Measurements from ENCODE around the gene LTB4R.

Gene LTB4R

DNA sequence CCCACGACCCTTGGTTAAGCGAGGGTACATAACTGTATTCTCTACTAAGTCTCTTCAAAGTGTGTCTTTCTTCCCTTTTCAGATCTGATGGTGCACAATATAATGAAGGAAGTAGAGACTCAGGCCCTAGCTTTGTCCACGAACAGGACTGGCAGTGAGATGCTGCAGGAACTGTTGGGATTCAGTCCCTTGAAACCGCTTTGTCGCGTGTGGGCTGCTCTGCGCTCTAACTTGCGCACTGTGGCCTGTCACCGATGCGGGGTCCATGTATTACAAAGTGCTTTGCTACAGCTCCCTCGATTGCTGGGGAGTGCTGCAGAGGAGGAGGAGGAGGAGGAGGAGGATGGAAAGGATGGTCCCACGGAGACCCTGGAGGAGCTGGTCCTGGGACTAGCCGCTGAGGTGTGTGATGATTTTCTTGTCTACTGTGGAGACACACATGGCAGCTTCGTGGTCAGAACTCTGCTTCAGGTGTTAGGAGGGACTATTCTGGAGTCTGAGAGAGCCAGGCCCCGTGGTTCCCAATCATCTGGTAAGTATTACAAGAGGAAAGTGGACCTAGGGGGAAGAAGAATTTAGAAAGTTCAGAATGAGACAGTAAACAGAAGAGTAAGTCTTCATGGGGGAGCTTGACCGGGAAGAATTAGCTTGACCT lies 10.8 kb upstream of the LTB4R start:
- TF ChIP-seq SNAI2 (CRISPR knock-in tag; IDR thresholded peaks at IDR 0.05) (no peak), TOX (CRISPR knock-in tag; IDR thresholded peaks at IDR 0.05; ENCODE audit: borderline replicate concordance) (no peak), ZC3H10 (CRISPR knock-in tag; IDR thresholded peaks at IDR 0.05) (no peak), ZFP30 (CRISPR knock-in tag; IDR thresholded peaks at IDR 0.05) (no peak), GLIS3 (CRISPR knock-in tag; IDR thresholded peaks at IDR 0.05) (no peak), ESRRG (CRISPR knock-in tag; IDR thresholded peaks at IDR 0.05) (no peak), CSDC2 (CRISPR knock-in tag; IDR thresholded peaks at IDR 0.05) (no peak)
- TF ChIP-seq, protein P1, sequence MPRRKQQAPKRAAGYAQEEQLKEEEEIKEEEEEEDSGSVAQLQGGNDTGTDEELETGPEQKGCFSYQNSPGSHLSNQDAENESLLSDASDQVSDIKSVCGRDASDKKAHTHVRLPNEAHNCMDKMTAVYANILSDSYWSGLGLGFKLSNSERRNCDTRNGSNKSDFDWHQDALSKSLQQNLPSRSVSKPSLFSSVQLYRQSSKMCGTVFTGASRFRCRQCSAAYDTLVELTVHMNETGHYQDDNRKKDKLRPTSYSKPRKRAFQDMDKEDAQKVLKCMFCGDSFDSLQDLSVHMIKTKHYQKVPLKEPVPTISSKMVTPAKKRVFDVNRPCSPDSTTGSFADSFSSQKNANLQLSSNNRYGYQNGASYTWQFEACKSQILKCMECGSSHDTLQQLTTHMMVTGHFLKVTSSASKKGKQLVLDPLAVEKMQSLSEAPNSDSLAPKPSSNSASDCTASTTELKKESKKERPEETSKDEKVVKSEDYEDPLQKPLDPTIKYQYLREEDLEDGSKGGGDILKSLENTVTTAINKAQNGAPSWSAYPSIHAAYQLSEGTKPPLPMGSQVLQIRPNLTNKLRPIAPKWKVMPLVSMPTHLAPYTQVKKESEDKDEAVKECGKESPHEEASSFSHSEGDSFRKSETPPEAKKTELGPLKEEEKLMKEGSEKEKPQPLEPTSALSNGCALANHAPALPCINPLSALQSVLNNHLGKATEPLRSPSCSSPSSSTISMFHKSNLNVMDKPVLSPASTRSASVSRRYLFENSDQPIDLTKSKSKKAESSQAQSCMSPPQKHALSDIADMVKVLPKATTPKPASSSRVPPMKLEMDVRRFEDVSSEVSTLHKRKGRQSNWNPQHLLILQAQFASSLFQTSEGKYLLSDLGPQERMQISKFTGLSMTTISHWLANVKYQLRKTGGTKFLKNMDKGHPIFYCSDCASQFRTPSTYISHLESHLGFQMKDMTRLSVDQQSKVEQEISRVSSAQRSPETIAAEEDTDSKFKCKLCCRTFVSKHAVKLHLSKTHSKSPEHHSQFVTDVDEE (CRISPR knock-in tag; IDR thresholded peaks at IDR 0.05), result no peak
- no peak for ATAC-seq

DNA sequence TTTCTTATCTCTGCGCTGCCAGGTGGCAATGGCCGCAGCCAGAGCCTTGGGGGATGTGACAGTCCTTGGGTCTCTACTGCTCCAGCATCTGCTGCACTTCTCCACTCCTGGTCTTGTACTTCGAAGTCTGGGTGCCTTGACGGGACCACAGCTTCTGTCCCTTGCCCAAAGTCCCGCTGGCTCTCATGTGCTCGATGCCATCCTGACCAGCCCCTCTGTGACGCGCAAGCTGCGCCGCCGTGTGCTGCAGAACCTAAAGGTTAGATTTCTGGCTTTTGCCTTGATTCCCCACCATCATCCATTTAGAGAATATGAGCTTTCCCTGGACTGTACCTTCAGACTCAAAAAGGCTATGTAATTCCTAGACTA lies 7.3 kb upstream of the LTB4R start:
- ATAC-seq, result no peak
- no peak for TF ChIP-seq ZC3H10 (CRISPR knock-in tag; IDR thresholded peaks at IDR 0.05)
- no peak for TF ChIP-seq ZNF565 (CRISPR knock-in tag; conservative IDR thresholded peaks at IDR 0.05; ENCODE audit: low read depth)
- TF ChIP-seq BACH2 (CRISPR knock-in tag; IDR thresholded peaks at IDR 0.05; ENCODE audit: borderline replicate concordance), result no peak
- no peak for TF ChIP-seq ARNTL (CRISPR knock-in tag; IDR thresholded peaks at IDR 0.05; ENCODE audit: borderline replicate concordance, low read depth)

DNA sequence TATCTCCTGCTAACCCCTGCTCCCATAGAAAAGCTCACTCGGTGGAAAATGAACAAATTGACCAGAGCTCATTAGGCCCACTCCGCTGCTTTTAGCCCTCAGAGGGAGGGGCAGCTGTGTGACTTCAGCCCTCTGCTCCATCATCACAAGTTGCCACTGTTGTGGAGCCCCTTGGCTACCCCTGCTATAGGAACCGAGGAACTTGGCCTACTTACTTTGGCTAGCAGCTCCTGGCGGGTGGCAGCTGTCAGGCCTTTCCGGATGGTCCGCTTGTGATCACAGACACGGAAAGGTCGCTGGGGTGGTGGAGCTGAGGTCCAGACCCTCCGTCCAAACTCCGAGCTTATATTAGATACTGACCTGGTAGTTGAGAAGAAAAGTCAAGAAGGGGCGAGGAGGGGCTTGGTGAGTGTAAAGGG lies 4.1 kb upstream of the LTB4R start:
- TF ChIP-seq ARNTL (CRISPR knock-in tag; IDR thresholded peaks at IDR 0.05; ENCODE audit: borderline replicate concordance, low read depth), result no peak
- TF ChIP-seq TCF4 (CRISPR knock-in tag; IDR thresholded peaks at IDR 0.05; ENCODE audit: borderline replicate concordance), result no peak
- TF ChIP-seq ZC3H10 (CRISPR knock-in tag; IDR thresholded peaks at IDR 0.05), result no peak
- TF ChIP-seq, protein P2, sequence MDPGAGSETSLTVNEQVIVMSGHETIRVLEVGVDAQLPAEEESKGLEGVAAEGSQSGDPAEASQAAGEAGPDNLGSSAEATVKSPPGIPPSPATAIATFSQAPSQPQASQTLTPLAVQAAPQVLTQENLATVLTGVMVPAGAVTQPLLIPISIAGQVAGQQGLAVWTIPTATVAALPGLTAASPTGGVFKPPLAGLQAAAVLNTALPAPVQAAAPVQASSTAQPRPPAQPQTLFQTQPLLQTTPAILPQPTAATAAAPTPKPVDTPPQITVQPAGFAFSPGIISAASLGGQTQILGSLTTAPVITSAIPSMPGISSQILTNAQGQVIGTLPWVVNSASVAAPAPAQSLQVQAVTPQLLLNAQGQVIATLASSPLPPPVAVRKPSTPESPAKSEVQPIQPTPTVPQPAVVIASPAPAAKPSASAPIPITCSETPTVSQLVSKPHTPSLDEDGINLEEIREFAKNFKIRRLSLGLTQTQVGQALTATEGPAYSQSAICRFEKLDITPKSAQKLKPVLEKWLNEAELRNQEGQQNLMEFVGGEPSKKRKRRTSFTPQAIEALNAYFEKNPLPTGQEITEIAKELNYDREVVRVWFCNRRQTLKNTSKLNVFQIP (CRISPR knock-in tag; IDR thresholded peaks at IDR 0.05; ENCODE audit: borderline replicate concordance, low read depth), result no peak
- TF ChIP-seq, protein P3, sequence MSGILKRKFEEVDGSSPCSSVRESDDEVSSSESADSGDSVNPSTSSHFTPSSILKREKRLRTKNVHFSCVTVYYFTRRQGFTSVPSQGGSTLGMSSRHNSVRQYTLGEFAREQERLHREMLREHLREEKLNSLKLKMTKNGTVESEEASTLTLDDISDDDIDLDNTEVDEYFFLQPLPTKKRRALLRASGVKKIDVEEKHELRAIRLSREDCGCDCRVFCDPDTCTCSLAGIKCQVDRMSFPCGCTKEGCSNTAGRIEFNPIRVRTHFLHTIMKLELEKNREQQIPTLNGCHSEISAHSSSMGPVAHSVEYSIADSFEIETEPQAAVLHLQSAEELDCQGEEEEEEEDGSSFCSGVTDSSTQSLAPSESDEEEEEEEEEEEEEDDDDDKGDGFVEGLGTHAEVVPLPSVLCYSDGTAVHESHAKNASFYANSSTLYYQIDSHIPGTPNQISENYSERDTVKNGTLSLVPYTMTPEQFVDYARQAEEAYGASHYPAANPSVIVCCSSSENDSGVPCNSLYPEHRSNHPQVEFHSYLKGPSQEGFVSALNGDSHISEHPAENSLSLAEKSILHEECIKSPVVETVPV (CRISPR knock-in tag; IDR thresholded peaks at IDR 0.05), result no peak
- ATAC-seq, result no peak

DNA sequence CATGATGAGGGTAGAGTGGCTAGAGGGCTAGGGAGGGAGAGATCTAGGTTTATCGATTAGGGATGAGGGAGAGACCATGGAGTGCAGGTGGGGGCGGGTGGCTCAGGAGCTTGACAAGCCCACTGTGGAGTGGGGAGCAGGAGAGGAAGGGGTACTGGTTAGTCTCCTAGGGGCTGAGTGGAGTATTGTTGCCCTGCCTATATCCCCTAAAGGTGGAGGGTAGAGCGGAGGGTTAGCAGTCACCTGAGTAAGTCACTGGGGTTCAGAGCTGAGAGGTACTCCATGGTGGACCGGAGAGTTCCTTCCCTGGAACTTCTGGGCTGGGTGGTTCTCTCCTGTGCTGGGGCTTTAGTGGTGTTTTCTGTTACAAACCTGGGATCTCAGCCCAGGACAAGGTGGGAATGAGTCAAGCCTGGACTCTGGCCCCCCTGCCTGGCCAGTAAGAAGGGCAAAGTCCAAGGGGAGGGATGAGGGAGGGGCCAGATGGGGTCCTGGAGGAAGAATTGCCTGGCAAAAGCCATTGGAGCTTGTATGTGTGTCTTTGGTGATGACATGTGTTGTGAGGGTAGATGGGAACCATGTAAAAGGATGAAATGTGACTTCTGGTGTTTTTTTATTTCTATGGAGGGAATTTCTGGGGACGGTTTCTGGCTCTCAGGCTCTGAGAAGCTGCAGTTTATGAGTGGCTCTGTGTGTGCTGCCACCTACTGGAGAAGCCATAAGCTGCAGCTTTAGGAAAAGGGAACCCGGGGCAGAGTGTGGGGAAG lies 3.5 kb upstream of the LTB4R start, which contains the start of gene CIDEB:
Gene CIDEB, minus strand, starts transcription at position 403 of the 767 bp plus-strand sequence. Its CDS starts 119 bp downstream, at position 284.
- ATAC-seq, result peak; percentile 95

More for the DNA sequence above, 3.5 kb upstream of the LTB4R start, which contains the start of gene CIDEB:
- TF ChIP-seq PPARA (CRISPR knock-in tag; IDR thresholded peaks at IDR 0.05; ENCODE audit: borderline replicate concordance) (no peak), SNAI2 (CRISPR knock-in tag; IDR thresholded peaks at IDR 0.05) (no peak), ZNF8 (CRISPR knock-in tag; IDR thresholded peaks at IDR 0.05) (no peak), RARB (CRISPR knock-in tag; IDR thresholded peaks at IDR 0.05) (no peak), ISL1 (CRISPR knock-in tag; IDR thresholded peaks at IDR 0.05) (no peak)
- TF ChIP-seq, protein P2 (CRISPR knock-in tag; IDR thresholded peaks at IDR 0.05; ENCODE audit: borderline replicate concordance, low read depth), result no peak

All from SK-N-SH treated with all-trans-retinoic acid at 6 μM for 48 hours (cell line).